HepG2 (cell line): ENCODE results near the gene CYSTM1. TPM values are rescaled to one million over a fixed set of nuclear protein-coding genes. Genes with fewer than 3 reads are reported as not detected.

Source experiments
- ATAC-seq: fragments of 200-7000 bp; cut with Tn5 transposase; 3 replicates; pipeline ENCODE4 v1.9.1; 2020; ENCODE audit warnings: mild to moderate bottlenecking, moderate library complexity
- BruUV-seq: library from RNA; stranded (reverse); fragments of 400-500 nt; replicated peaks from 2 replicates; lab custom pipeline; 2021; lab: Mats Ljungman, UMichigan
- CTCF ChIA-PET: fragments of 300-600 bp; formaldehyde crosslinking; extraction: SDS; loops from one replicate; lab custom pipeline; 2021; ENCODE audit warnings: low total read pairs, inconsistent platforms, low intra/inter-chr PET ratio; lab: Yijun Ruan, JAX
- POLR2A ChIA-PET: fragments of 350-600 bp; sonication (Branson Sonifier 250); formaldehyde crosslinking; loops from one replicate; lab custom pipeline; 2020; ENCODE audit warnings: antibody characterized with exemption, inconsistent platforms; lab: Yijun Ruan, JAX
- DNase-seq: peaks from one replicate; pipeline ENCODE4 v3.0.0-alpha.2; 2015; ENCODE audit warnings: low spot score
- FAIRE-seq: peaks from 3 replicates; lab custom pipeline; 2011; peaks lifted over from hg19 to GRCh38; lab: Jason Lieb, UNC
- H2AFZ ChIP-seq: one replicate; pipeline ENCODE4 v1.6.1; 2011; ENCODE audit warnings: low read length, inconsistent platforms
- H3K27ac ChIP-seq: fragments of 300-600 bp; 3 replicates; pipeline ENCODE4 v1.8.0; 2011; ENCODE audit warnings: mixed run types, mild to moderate bottlenecking, mixed read lengths, low read length, inconsistent platforms; ENCODE audit not compliant: insufficient read depth; ENCODE audit errors: extremely low read length
- H3K27me3 ChIP-seq, 2 experiments: fragments of 200-600 bp in 1 of 2; 2 replicates in 1 of 2; 3 replicates in 1 of 2; pipeline versions ENCODE4 v1.6.0 to v1.8.0; 2011; ENCODE audit warnings: low read length in 2 of 2, mild to moderate bottlenecking in 2 of 2, moderate library complexity in 2 of 2, inconsistent platforms in 1 of 2; ENCODE audit not compliant: insufficient read depth in 2 of 2, control insufficient read depth in 1 of 2
- H3K36me3 ChIP-seq, 2 experiments: fragments of 200-600 bp in 1 of 2; replicated peaks in 1 of 2; 2 replicates in 1 of 2; 3 replicates in 1 of 2; pipeline versions ENCODE4 v1.5.1 to v1.8.0; 2011; ENCODE audit warnings: low read length in 2 of 2, inconsistent platforms in 1 of 2; ENCODE audit not compliant: insufficient read depth in 2 of 2, control insufficient read depth in 1 of 2
- H3K4me1 ChIP-seq: 2 replicates; pipeline ENCODE4 v1.5.1; 2012; ENCODE audit warnings: low read length, inconsistent platforms; ENCODE audit not compliant: insufficient read depth
- H3K4me2 ChIP-seq: 2 replicates; pipeline ENCODE4 v1.6.0; 2011; ENCODE audit warnings: low read depth, low read length, inconsistent platforms
- H3K4me3 ChIP-seq, 3 experiments: fragments of 200-600 bp in 1 of 3; sonication (generic), shearing (Covaris generic) in 1 of 3; replicated peaks in 1 of 3; 2 replicates each; pipeline ENCODE4 v1.5.1; 2011 to 2016; ENCODE audit warnings: low read length in 3 of 3, inconsistent platforms in 2 of 3, low read depth in 2 of 3, mild to moderate bottlenecking in 2 of 3, control low read depth in 1 of 3, mixed read lengths in 1 of 3; ENCODE audit not compliant: insufficient read depth in 1 of 3
- H3K79me2 ChIP-seq: one replicate; pipeline ENCODE4 v1.6.1; 2011; ENCODE audit warnings: low read length, inconsistent platforms; ENCODE audit not compliant: insufficient read depth
- H3K9ac ChIP-seq: 2 replicates; pipeline ENCODE4 v1.6.0; 2011; ENCODE audit warnings: mild to moderate bottlenecking, low read depth, low read length, inconsistent platforms; ENCODE audit not compliant: insufficient read depth
- H3K9me3 ChIP-seq: 2 replicates; pipeline ENCODE4 v1.5.1; 2012; ENCODE audit warnings: mild to moderate bottlenecking, low read length
- H4K20me1 ChIP-seq: 2 replicates; pipeline ENCODE4 v1.6.0; 2011; ENCODE audit warnings: inconsistent platforms, mild to moderate bottlenecking, low read length, moderate library complexity; ENCODE audit not compliant: insufficient read depth
- FUBP1 ChIP-seq: sonication (generic); formaldehyde crosslinking; IDR thresholded peaks from 2 replicates; pipeline ENCODE4 v1.5.1; 2020; ENCODE audit warnings: missing genetic modification reagents, mild to moderate bottlenecking, borderline replicate concordance
- SRSF1 ChIP-seq: fragments of 200-400 bp; formaldehyde crosslinking; optimal IDR thresholded peaks from 2 replicates; pipeline ENCODE3; 2017; ENCODE audit warnings: mild to moderate bottlenecking, low read depth, low read length, moderate library complexity
- TRIM24 ChIP-seq: sonication (generic); formaldehyde crosslinking; IDR thresholded peaks from 2 replicates; pipeline ENCODE4 v1.8.0; 2022; ENCODE audit warnings: mild to moderate bottlenecking, missing genetic modification reagents
- WGBS: methylation state at CpG from one replicate; pipeline ENCODE4 v1.1.6; 2017; ENCODE audit warnings: low lambda C conversion rate; 5-methylcytosine and 5-hydroxymethylcytosine counted together
- in situ Hi-C: cut with HindIII; loops from 2 replicates; pipeline ENCODE4 v1.10.0; 2017; ENCODE audit warnings: low pct_unique_long_range_greater_than_20kb; ENCODE audit not compliant: extremely low pct_ligation_motif_present
- intact Hi-C: fragments of 100-400 bp; cut with micrococcal nuclease; formaldehyde crosslinking; loops from one replicate; pipeline ENCODE4 v1.10.0; 2022; ENCODE audit not compliant: unreplicated experiment
- polyA plus RNA-seq, 8 experiments: library from polyadenylated mRNA; depleted of rRNA in 3 of 8; stranded (reverse) in 7 of 8; unstranded in 1 of 8; fragments of >200 nt; fragmentation: Illumina TruSeq in 4 of 8; extraction: Trizol in 4 of 8; gene quantifications; 2 replicates each; pipeline versions ENCODE4 v1.2.1 to v1.2.3, GENCODE V29; 2011 to 2016; ENCODE audit warnings: low read depth in 4 of 8, missing spikeins in 1 of 8, mixed read lengths in 1 of 8; ENCODE audit not compliant: insufficient read depth in 1 of 8
- total RNA-seq, 5 experiments: library from RNA; depleted of rRNA; stranded (reverse); fragments of >200 nt; fragmentation: Illumina TruSeq; extraction: Trizol; gene quantifications; 2 replicates each; pipeline ENCODE4 v1.2.3, GENCODE V29; 2016; ENCODE audit warnings: low read depth in 1 of 5

CYSTM1 gene
- total and polyA plus RNA-seq, 2 of the 13 experiments (the other 11 are each of a cell fraction or from before 2014, with no cell fraction given) = 40.0 to 73.4 TPM

- CTCF ChIA-PET = no interaction called here
- no TSS peak for BruUV-seq
Observed at GRCh38 chr5:140216478-140217074, 41.6 kb downstream of the CYSTM1 start.

More at GRCh38 chr5:140216478-140217074, 41.6 kb downstream of the CYSTM1 start:
- intact Hi-C loops = no loop called here
- Histone ChIP-seq H3K27ac (no peak overlapping the region), H3K27me3 (no peaks in the 10 kb centered on the region), H3K4me2 (no peak overlapping the region), H3K36me3 (peaks cover 0 to 2% of the 10 kb centered on the region in 2 experiments; a peak in 1 of 5 replicates), H3K4me3 (no peak overlapping the region), H3K79me2 (no peaks in the 10 kb centered on the region), H2AFZ (no peak overlapping the region), H3K4me1 (peaks cover 44% of the 10 kb centered on the region), H3K9me3 (no peaks in the 10 kb centered on the region)
- ATAC-seq (no peak), DNase-seq (no peak), FAIRE-seq (no peak)
- TF ChIP-seq FUBP1 (CRISPR knock-in tag) (no peak), SRSF1 (no peak), TRIM24 (CRISPR knock-in tag) (no peak)
- TF ChIP-seq, all 625 proteins: peak for 0
- POLR2A ChIA-PET = no interaction called here
- in situ Hi-C loops = no loop called here
- Histone ChIP-seq H3K9ac (no peak overlapping the region), H4K20me1 (no peaks in the 10 kb centered on the region)
- WGBS = 93% methylated on average over 5 of the region's 5 CpGs
